ENCODE data around the gene ANKRD63.

GRCh38 chr15:40256638-40257235 is 26.1 kb downstream of the ANKRD63 start:
- TF ChIP-seq RAD21 (IDR thresholded peaks at IDR 0.05) (no peak), MAX (IDR thresholded peaks at IDR 0.05) (no peak), CTCF (IDR thresholded peaks at IDR 0.05; ENCODE audit: low read depth, low read length, missing input control) (no peak), JUND (IDR thresholded peaks at IDR 0.05) (no peak), ZBTB33 (IDR thresholded peaks at IDR 0.05) (no peak), YY1 (IDR thresholded peaks at IDR 0.05) (no peak), SP1 (IDR thresholded peaks at IDR 0.05) (no peak), REST (IDR thresholded peaks at IDR 0.05) (no peak), ATF3 (IDR thresholded peaks at IDR 0.05) (no peak), TAF1 (conservative IDR thresholded peaks at IDR 0.05) (no peak)
